ENCODE data around the gene ZNF860.

GRCh38 chr3:31962801-31963205 lies 18.7 kb upstream of the ZNF860 start:
- TF ChIP-seq ZNF274 (IDR thresholded peaks at IDR 0.05; ENCODE audit: low read depth, low read length), result no peak
- no peak for TF ChIP-seq YY1 (IDR thresholded peaks at IDR 0.05; ENCODE audit: insufficient read depth, insufficient read length)
- TF ChIP-seq SUZ12 (IDR thresholded peaks at IDR 0.05; ENCODE audit: extremely low read depth, insufficient read depth, insufficient read length), result no peak

All from NT2/D1 (cell line).